SK-N-SH treated with all-trans-retinoic acid at 6 μM for 48 hours (cell line): Measurements from ENCODE around the gene R3HDM2.

ENCODE experiments used
- ATAC-seq: fragments of 200-7000 bp; cut with Tn5 transposase; 3 replicates; pipeline ENCODE4 v1.9.1; 2020; ENCODE audit warnings: mild to moderate bottlenecking, moderate library complexity
- ARNTL ChIP-seq: fragments of 450-650 bp; formaldehyde crosslinking; IDR thresholded peaks from 2 replicates; pipeline ENCODE4 v1.5.0; 2020; ENCODE audit warnings: low read depth, mild to moderate bottlenecking, moderate library complexity, borderline replicate concordance
- BACH2 ChIP-seq: fragments of 250-450 bp; sonication (Bioruptor Pico); IDR thresholded peaks from 2 replicates; pipeline ENCODE4 v1.9.0; 2021; ENCODE audit warnings: mild to moderate bottlenecking, borderline replicate concordance
- CSDC2 ChIP-seq: fragments of 250-450 bp; sonication (Bioruptor Pico); IDR thresholded peaks from 2 replicates; pipeline ENCODE4 v1.5.0; 2020; ENCODE audit warnings: mild to moderate bottlenecking, moderate library complexity
- CSRNP3 ChIP-seq: fragments of 250-450 bp; sonication (Bioruptor Pico); IDR thresholded peaks from 2 replicates; pipeline ENCODE4 v1.5.1; 2021; ENCODE audit warnings: mild to moderate bottlenecking, moderate library complexity
- ESRRG ChIP-seq: fragments of 250-450 bp; sonication (Bioruptor Pico); IDR thresholded peaks from 2 replicates; pipeline ENCODE4 v1.6.1; 2021; ENCODE audit warnings: mild to moderate bottlenecking
- GLIS3 ChIP-seq: fragments of 250-450 bp; sonication (Bioruptor Pico); IDR thresholded peaks from 2 replicates; pipeline ENCODE4 v1.5.0; 2020; ENCODE audit warnings: mild to moderate bottlenecking, moderate library complexity
- ISL1 ChIP-seq: fragments of 250-450 bp; sonication (Bioruptor Pico); IDR thresholded peaks from 2 replicates; pipeline ENCODE4 v2.1.2; 2022; ENCODE audit warnings: mild to moderate bottlenecking, moderate library complexity
- OSR1 ChIP-seq: fragments of 250-450 bp; sonication (Bioruptor Pico); IDR thresholded peaks from 2 replicates; pipeline ENCODE4 v1.8.0; 2022; ENCODE audit warnings: moderate library complexity, mild to moderate bottlenecking, inconsistent platforms
- PPARA ChIP-seq: fragments of 250-450 bp; sonication (Bioruptor Pico); IDR thresholded peaks from 2 replicates; pipeline ENCODE4 v1.5.0; 2020; ENCODE audit warnings: mild to moderate bottlenecking, borderline replicate concordance
- RARB ChIP-seq: fragments of 250-450 bp; sonication (Bioruptor Pico); IDR thresholded peaks from 2 replicates; pipeline ENCODE4 v1.8.0; 2021; ENCODE audit warnings: mild to moderate bottlenecking, moderate library complexity
- TCF4 ChIP-seq: fragments of 250-450 bp; sonication (Bioruptor Pico); IDR thresholded peaks from 2 replicates; pipeline ENCODE4 v1.8.0; 2021; ENCODE audit warnings: mild to moderate bottlenecking, moderate library complexity, borderline replicate concordance
- TOX ChIP-seq: fragments of 250-450 bp; sonication (Bioruptor Pico); IDR thresholded peaks from 2 replicates; pipeline ENCODE4 v1.8.0; 2021; ENCODE audit warnings: mild to moderate bottlenecking, moderate library complexity, borderline replicate concordance
- ZC3H10 ChIP-seq: fragments of 250-450 bp; sonication (Bioruptor Pico); IDR thresholded peaks from 2 replicates; pipeline ENCODE4 v1.5.1; 2021; ENCODE audit warnings: mild to moderate bottlenecking, moderate library complexity
- ZNF565 ChIP-seq: fragments of 450-650 bp; formaldehyde crosslinking; conservative IDR thresholded peaks from 2 replicates; pipeline ENCODE4 v1.5.0; 2020; ENCODE audit warnings: low read depth, mild to moderate bottlenecking, moderate library complexity
- ZNF70 ChIP-seq: fragments of 450-650 bp; formaldehyde crosslinking; IDR thresholded peaks from 2 replicates; pipeline ENCODE4 v1.5.0; 2020; ENCODE audit warnings: mild to moderate bottlenecking, moderate library complexity
- ZNF8 ChIP-seq: fragments of 450-650 bp; formaldehyde crosslinking; IDR thresholded peaks from 2 replicates; pipeline ENCODE4 v1.5.0; 2020; ENCODE audit warnings: mild to moderate bottlenecking, moderate library complexity
- TF ChIP-seq, protein P1 (sequence below): fragments of 250-450 bp; sonication (Bioruptor Pico); IDR thresholded peaks from 2 replicates; pipeline ENCODE4 v1.5.1; 2020; ENCODE audit warnings: low read depth, mild to moderate bottlenecking, moderate library complexity
- TF ChIP-seq, protein P2 (sequence below): fragments of 250-450 bp; sonication (Bioruptor Pico); IDR thresholded peaks from 2 replicates; pipeline ENCODE4 v1.8.0; 2020; ENCODE audit warnings: mild to moderate bottlenecking, moderate library complexity, borderline replicate concordance
- TF ChIP-seq, protein P3 (sequence below): fragments of 250-450 bp; sonication (Bioruptor Pico); IDR thresholded peaks from 2 replicates; pipeline ENCODE4 v1.8.0; 2021; ENCODE audit warnings: low read depth, mild to moderate bottlenecking, moderate library complexity, borderline replicate concordance

Gene R3HDM2

DNA sequence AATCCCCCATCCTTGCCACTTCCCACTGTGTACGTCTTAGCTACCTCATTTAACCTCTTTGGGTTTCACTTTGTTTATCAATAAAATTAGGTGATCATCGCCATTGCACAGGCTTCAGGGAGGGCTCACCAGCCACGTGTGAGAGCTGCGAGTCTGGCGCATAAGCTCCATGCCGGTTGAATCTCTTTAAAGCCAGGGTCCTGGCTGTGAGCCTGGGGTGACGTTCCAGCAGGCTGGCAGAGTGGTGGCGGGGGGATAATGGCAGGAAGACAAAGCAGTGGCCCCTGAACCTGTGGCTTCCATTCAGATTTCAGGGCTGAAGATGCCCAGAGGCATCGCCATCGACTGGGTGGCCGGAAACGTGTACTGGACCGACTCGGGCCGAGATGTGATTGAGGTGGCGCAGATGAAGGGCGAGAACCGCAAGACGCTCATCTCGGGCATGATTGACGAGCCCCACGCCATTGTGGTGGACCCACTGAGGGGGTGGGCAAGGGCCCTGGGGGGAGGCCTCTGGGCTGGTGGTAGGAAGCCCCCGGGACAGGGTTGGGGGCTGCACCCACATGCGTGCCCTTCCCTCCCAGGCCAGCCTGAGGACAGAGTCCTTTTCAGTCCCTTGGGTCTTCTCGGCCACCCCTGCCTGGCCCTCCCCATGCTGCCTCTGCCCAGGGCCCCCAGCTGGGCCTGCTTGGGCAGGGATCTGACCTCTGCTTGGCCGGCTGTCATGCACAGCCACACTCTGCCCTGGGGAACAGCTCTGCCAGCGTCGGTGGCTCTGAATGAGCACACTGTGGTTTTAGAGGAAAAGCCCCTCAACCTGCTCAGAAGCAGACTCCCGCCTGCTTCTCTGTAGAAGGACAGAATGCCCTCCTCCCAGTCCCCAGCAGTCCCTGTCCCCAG lies 222.9 kb downstream of the R3HDM2 start:
- TF ChIP-seq GLIS3 (CRISPR knock-in tag) (no peak), CSDC2 (no peak), PPARA (CRISPR knock-in tag) (no peak), BACH2 (no peak), TOX (CRISPR knock-in tag) (no peak)
- TF ChIP-seq, protein P1, sequence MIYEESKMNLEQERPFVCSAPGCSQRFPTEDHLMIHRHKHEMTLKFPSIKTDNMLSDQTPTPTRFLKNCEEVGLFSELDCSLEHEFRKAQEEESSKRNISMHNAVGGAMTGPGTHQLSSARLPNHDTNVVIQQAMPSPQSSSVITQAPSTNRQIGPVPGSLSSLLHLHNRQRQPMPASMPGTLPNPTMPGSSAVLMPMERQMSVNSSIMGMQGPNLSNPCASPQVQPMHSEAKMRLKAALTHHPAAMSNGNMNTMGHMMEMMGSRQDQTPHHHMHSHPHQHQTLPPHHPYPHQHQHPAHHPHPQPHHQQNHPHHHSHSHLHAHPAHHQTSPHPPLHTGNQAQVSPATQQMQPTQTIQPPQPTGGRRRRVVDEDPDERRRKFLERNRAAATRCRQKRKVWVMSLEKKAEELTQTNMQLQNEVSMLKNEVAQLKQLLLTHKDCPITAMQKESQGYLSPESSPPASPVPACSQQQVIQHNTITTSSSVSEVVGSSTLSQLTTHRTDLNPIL: no peak
- ATAC-seq: no peak

DNA sequence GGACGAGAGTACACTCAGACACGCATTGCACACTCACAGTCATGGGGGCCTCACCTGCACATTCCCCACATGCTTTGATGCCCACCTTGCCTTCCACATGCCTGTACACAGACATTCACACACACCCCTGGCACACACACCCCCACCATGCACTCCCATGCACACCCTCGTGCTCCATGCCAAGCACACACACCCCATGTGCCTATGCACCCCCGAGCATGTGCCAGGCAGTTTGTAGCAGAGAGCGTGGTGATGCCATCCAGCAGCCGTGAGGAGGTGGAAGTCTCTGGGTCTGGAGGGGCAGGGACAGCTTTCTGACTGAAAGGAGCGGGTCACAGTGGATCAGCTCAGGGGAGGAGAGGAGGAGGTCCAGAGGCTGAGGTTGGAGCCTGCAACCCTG lies 224.9 kb downstream of the R3HDM2 start:
- TF ChIP-seq, protein P2, sequence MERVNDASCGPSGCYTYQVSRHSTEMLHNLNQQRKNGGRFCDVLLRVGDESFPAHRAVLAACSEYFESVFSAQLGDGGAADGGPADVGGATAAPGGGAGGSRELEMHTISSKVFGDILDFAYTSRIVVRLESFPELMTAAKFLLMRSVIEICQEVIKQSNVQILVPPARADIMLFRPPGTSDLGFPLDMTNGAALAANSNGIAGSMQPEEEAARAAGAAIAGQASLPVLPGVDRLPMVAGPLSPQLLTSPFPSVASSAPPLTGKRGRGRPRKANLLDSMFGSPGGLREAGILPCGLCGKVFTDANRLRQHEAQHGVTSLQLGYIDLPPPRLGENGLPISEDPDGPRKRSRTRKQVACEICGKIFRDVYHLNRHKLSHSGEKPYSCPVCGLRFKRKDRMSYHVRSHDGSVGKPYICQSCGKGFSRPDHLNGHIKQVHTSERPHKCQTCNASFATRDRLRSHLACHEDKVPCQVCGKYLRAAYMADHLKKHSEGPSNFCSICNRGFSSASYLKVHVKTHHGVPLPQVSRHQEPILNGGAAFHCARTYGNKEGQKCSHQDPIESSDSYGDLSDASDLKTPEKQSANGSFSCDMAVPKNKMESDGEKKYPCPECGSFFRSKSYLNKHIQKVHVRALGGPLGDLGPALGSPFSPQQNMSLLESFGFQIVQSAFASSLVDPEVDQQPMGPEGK (CRISPR knock-in tag): no peak
- TF ChIP-seq ESRRG (no peak), OSR1 (CRISPR knock-in tag) (no peak), ZNF565 (CRISPR knock-in tag) (no peak), ISL1 (CRISPR knock-in tag) (no peak), RARB (CRISPR knock-in tag) (no peak)
- TF ChIP-seq, protein P3, sequence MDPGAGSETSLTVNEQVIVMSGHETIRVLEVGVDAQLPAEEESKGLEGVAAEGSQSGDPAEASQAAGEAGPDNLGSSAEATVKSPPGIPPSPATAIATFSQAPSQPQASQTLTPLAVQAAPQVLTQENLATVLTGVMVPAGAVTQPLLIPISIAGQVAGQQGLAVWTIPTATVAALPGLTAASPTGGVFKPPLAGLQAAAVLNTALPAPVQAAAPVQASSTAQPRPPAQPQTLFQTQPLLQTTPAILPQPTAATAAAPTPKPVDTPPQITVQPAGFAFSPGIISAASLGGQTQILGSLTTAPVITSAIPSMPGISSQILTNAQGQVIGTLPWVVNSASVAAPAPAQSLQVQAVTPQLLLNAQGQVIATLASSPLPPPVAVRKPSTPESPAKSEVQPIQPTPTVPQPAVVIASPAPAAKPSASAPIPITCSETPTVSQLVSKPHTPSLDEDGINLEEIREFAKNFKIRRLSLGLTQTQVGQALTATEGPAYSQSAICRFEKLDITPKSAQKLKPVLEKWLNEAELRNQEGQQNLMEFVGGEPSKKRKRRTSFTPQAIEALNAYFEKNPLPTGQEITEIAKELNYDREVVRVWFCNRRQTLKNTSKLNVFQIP: no peak
- ATAC-seq: no peak

GRCh38 chr12:57205186-57205585 lies 225.7 kb downstream of the R3HDM2 start:
- TF ChIP-seq CSRNP3 (CRISPR knock-in tag) (no peak), RARB (CRISPR knock-in tag) (no peak), TCF4 (no peak), ISL1 (CRISPR knock-in tag) (no peak), PPARA (CRISPR knock-in tag) (no peak), ARNTL (CRISPR knock-in tag) (no peak), ZNF8 (no peak), ZNF565 (CRISPR knock-in tag) (no peak), TOX (CRISPR knock-in tag) (no peak), OSR1 (CRISPR knock-in tag) (no peak)
- TF ChIP-seq, protein P1: no peak
- TF ChIP-seq, all 23 proteins: peak for 0
- no peak for ATAC-seq

- TF ChIP-seq TOX (CRISPR knock-in tag) (no peak), ARNTL (CRISPR knock-in tag) (no peak), ZNF565 (CRISPR knock-in tag) (no peak), ZNF8 (no peak), ZC3H10 (CRISPR knock-in tag) (no peak), TCF4 (no peak), CSRNP3 (CRISPR knock-in tag) (no peak), ZNF70 (CRISPR knock-in tag) (no peak), CSDC2 (no peak)
- TF ChIP-seq, protein P3: no peak
- TF ChIP-seq, all 23 proteins: peak for 0
- no peak for ATAC-seq
These were observed 226.4 kb downstream of the R3HDM2 start for GRCh38 chr12:57204454-57204853.
